NK-92 (cell line): ENCODE data around the gene SLC7A14.

ENCODE experiments used
- DNase-seq: peaks from one replicate; lab custom pipeline; 2025; ENCODE audit not compliant: unreplicated experiment; lab: John Stamatoyannopoulos, UW

SLC7A14 gene

DNA sequence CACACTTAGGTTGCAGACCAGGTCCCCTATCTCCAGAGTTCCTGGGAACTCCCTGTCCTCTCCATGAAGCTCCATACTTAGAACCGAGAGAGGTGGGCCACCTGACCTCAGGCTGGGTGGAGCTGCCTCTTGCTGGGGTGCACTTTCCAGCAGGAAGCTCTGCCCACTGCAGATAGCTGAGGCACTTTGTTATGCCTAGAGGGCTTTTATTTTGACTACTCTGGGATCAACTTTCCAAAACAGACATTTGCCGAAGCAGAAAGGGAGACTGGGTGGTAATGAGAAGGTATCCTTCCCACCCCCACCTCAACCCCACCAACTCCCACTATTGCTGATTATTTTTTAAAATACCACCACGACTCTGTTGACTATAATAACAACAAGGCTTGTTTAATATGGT is 112.5 kb downstream of the SLC7A14 start:
- DNase-seq: no peak

DNA sequence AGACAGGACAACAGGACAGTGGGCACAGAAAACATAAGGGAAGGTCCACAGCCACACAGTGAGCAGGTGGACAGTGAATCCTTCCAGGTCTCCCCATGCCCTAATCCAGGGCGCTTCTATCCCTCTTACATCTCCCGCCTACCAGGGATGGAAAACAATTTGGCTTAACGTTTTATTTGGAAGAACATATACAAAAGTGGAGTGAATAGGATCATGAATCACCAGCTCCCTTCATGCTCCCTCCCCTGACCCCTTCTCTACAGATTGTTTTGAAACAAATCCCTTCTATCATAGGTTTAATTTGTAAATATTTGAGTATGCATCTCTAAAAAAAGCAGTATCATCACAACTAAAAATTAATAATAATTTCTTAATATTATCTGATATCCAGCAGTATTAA is 114.7 kb downstream of the SLC7A14 start:
- DNase-seq: no peak

- no peak for DNase-seq
These were observed 115.5 kb downstream of the SLC7A14 start for GRCh38 chr3:170470063-170471016.

DNA sequence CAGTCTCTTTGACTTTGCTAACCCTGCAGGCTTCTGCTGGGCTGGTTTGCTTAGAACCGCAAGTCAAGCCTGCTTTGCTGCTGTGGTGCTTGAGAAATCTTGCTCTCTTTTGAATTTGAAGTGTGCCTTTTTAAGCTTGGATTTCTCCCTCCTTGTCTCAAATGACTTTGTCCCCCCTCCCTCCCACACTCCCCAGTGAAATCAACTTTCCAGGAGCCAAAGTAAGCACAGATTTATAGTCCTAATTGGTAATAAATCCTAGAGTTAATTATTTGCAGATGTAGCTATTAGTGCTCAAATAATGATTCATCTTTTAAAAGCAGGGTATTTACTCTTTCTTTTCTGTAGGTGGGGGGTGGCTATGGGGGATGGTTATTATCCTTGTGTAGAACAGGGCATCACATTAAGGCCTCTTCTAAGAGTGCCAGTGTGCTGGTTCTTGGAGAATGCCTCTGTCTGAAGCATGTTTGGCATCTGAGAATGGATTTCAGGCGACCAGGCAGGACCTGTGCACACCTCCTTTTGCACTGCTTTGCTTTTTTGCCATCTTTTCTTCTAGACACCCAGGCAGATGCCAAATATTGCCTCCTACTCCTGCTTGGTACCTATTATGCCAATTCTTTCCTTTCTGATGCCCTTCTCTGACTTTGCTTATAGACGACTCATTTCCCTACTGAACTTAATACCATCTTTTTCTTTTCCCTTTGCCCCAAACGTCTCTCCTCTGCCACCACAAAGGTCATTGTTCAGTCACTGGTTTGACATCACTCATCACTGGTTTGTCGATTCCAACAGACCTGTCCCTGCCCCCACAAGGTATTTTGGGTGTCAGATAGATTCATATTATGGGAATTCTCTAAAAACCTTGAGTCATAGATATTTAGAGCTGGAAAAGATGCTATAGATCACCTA is 116.5 kb downstream of the SLC7A14 start:
- no peak for DNase-seq

DNA sequence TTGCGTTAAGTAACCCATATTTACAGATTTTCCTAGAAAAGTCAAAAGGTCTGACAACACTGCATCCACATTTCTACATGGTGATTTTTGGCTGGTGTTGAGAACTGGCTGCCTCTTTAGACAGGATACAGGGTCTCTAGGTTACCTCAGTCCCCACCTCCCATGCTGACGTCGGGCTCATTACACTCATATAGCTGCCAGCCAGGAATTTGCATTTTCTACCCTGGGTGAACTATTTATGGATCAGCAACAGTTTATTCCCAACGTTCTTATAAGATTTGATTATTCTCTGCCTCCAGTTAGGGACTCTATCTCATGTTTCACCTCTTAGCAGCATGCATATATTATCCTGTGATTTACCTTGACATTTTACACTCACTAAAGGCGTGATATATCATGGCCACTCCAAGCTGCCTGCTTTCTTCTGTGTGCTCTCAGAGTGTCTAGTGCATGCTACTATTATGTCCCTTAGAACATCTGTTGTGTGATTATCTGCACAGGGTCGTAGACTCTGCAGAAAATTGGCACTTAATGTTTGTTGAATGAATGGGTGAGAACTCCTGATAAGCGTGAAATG is 118.2 kb downstream of the SLC7A14 start:
- no peak for DNase-seq

- no peak for DNase-seq
These were observed 118.9 kb downstream of the SLC7A14 start for GRCh38 chr3:170467007-170467406.

- DNase-seq: no peak
These were observed 119.9 kb downstream of the SLC7A14 start for GRCh38 chr3:170465955-170466354.

DNA sequence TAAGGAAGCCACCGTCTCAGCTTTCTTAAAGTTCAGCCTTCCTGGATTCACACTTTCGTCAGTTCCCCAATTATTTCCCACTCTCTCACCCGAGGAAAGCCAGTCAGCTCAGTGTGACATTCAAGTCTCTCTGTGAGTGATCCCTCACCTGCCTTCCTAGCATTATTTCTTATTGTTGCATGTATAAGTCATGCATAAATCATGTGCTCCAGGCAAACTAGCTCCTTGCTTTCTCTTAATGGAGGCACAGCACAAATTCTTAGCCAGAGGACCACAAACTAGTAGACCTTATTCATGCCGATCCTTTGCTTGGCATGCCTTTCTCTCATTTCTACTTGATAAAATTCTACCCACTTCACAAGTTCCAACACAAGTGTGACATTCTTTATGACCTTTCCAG is 122.9 kb downstream of the SLC7A14 start:
- no peak for DNase-seq

GRCh38 chr3:170458285-170458684 is 127.6 kb downstream of the SLC7A14 start:
- DNase-seq: no peak

GRCh38 chr3:170454509-170454908 is 131.4 kb downstream of the SLC7A14 start:
- DNase-seq: no peak

DNA sequence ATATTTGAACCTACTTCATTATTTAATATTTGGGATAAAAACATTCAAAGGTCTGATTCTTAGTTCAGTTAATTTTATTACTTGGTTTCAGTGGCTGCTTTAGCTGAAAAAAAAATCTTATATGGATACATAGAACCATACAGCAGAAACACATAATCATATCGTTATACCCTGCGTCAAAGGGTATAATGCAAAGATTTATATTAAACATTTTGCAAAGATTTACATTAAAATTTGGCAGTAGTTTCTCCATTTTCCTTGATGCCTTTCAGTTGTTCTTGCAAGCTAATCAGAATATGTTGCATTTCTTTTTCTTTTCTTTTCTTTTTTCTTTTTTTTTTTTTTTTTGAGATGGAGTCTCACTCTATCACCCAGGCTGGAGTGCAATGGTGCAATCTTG is 135.8 kb downstream of the SLC7A14 start:
- no peak for DNase-seq

DNA sequence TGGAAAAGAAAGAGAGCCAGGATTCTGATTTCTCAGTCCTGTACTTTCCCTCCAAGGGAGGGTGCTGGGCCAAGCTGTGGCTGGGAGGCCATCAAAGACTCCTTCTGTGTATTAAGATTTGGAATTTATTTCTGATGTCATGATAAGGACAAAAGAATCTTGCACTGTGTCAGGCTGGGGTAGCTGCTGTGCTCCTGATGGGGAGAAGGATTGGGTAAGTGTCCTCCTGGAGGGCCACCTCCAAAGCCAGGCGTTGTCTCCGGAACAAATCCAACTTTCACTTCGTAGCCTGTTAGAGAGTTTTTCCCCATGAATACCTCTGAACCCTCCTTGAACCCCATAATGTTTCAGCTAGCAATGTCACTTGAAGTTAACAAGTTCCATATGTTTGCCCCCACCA is 137.3 kb downstream of the SLC7A14 start:
- DNase-seq: no peak

DNA sequence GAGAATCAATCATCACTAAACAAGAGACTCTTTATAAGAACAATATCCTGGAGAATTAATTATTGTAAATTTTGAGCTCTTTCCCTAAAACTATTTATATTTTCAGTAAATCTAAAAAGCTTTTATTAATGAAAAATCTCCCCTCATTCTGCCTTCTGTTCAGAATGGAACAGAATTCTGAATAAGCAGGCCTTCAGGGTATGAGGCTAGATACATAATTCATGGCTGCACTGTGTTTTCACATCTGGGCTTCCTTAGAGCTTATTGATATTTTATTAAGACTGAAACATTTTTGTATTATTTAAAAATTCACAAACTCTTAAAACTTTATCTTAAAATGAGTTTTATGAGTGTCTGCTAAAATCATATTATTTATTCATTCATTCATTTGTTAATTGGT is 142.4 kb downstream of the SLC7A14 start:
- no peak for DNase-seq

GRCh38 chr3:170442947-170443346 is 142.9 kb downstream of the SLC7A14 start:
- DNase-seq: no peak

GRCh38 chr3:170441412-170441811 is 144.5 kb downstream of the SLC7A14 start:
- no peak for DNase-seq

DNA sequence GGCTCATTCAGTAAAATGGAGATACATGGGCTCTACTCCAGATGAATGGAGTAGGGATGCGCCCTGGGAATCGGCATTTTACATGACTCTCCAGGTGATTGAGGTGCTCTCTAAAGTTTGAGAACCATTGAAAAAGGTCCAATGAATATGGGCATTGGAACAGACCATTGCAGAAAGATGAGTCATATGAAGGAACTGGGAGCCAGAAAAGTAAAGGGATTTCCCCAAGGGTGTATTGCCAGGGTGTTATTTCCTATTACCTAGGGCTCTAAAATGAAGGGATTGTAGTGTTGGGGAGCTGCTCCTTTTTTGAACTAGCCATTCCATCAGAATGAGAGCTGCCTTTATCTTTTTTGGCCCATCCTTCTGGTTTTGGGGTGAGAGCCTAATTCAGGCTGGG is 145.5 kb downstream of the SLC7A14 start:
- DNase-seq: no peak

DNA sequence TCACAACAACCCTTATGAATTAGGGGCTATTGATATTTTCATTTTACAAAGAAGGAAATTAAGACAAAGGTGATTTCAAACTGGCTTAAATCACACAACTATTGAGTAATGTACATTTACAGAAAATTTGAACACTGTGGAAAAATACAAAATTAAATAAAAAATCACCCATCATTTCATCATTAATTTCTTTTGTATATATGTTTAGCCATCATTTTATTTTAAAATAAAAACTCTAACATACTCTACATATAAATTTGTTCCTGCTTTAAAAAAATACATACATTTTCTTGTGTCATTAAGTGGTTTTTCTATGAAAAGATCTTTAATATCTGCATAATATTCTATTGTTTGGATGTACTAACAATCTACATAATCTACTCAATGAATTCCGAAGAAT is 147.0 kb downstream of the SLC7A14 start:
- no peak for DNase-seq

- no peak for DNase-seq
These were observed 148.0 kb downstream of the SLC7A14 start for GRCh38 chr3:170437696-170438407.

DNA sequence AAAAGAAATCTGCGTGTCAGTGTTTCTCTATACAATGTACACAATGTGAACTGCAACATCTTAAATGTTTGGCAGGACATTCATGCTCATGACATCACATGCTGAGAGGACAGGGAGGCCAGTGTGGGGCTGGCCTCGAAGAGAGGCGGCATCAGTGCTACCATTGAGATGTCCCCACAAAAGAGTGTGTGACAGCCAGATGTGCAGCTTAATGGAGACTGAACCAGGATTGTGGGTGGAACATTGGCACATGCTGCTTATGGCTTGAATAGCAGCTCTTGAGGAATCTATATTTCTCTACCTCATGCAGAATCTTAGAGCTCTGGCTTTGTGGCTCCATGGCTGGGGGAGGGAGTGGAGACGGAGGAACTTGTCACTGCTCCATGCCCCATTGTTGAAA is 148.7 kb downstream of the SLC7A14 start:
- DNase-seq: no peak

GRCh38 chr3:170436697-170437096 is 149.2 kb downstream of the SLC7A14 start:
- DNase-seq: no peak

DNA sequence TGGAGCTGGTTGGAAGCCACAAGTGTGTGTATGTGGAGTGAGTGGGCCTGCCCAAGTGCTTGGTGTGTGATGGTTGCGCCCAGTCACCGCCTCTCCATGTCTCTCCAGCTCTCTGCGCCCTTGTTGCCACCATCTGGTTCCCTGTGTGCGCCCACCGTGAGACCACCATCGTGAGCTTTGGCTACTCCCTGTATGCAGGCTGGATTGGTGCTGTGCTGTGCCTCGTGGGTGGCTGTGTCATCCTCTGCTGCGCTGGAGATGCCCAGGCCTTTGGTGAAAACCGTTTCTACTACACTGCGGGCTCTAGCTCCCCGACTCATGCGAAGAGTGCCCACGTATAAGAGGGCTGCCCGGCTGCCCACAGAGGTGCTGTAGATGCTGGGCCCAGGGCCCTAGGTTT is 153.5 kb downstream of the SLC7A14 start:
- DNase-seq: no peak
